Thyroid gland (tissue), 4 donors: ENCODE measurements around the gene IVL. TPM values are rescaled to one million over a fixed set of nuclear protein-coding genes. Genes with fewer than 3 reads are reported as not detected.

Source experiments
- DNase-seq, 2 donors: peaks; one replicate each; pipeline ENCODE4 v3.0.0-alpha.2; 2019
- H3K27ac ChIP-seq, 3 donors: fragments of 200-600 bp; sonication (generic); 1 replicate in 2 of 3; 2 replicates in 1 of 3; pipeline ENCODE4 v1.5.1; 2016 to 2019; ENCODE audit warnings: mild to moderate bottlenecking in 1 of 3, moderate library complexity in 1 of 3
- H3K27me3 ChIP-seq: fragments of 200-600 bp; sonication (generic); one replicate; pipeline ENCODE4 v1.5.1; 2019
- H3K36me3 ChIP-seq, 2 donors: fragments of 200-600 bp; sonication (generic); one replicate each; pipeline ENCODE4 v1.5.1; 2016 to 2019
- H3K4me1 ChIP-seq, 2 donors: fragments of 200-600 bp; sonication (generic); one replicate each; pipeline ENCODE4 v1.5.1; 2017 to 2019
- H3K4me3 ChIP-seq, 3 donors: fragments of 200-600 bp; sonication (generic); replicated peaks in 1 of 3; 1 replicate in 2 of 3; 2 replicates in 1 of 3; pipeline ENCODE4 v1.5.1; 2016; ENCODE audit warnings: mild to moderate bottlenecking in 1 of 3
- H3K9me3 ChIP-seq: fragments of 200-600 bp; sonication (generic); one replicate; pipeline ENCODE4 v1.5.1; 2017
- POLR2A ChIP-seq, 2 donors: fragments of 450-650 bp; IDR thresholded peaks; one replicate each; pipeline ENCODE4 v1.6.1; 2017; ENCODE audit warnings: antibody characterized with exemption in 2 of 2, mild to moderate bottlenecking in 2 of 2, moderate library complexity in 1 of 2
- WGBS, 2 donors: methylation state at CpG; one replicate each; pipeline ENCODE4 v1.1.5; 2017; 5-methylcytosine and 5-hydroxymethylcytosine counted together
- intact Hi-C: fragments of 100-400 bp; cut with DNase I; formaldehyde crosslinking; loops from one replicate; pipeline ENCODE4 v1.15.1; 2023
- total RNA-seq, 4 donors: library from RNA; depleted of rRNA; stranded (reverse); fragments of >200 nt; gene quantifications; one replicate each; pipeline ENCODE4 v1.2.3, GENCODE V29; 2016
- TF ChIP-seq, protein P1 (sequence below), 6 experiments: fragments of 200-600 bp in 3 of 6; fragments of 450-650 bp in 3 of 6; sonication (generic) in 3 of 6; IDR thresholded peaks; one replicate each; pipeline ENCODE4 v1.5.1; 2016 to 2019; ENCODE audit warnings: antibody characterized with exemption in 6 of 6, mild to moderate bottlenecking in 2 of 6, inconsistent platforms in 1 of 6, moderate library complexity in 1 of 6

IVL gene
- total RNA-seq, 4 donors from 2014 or later = not detected

DNA sequence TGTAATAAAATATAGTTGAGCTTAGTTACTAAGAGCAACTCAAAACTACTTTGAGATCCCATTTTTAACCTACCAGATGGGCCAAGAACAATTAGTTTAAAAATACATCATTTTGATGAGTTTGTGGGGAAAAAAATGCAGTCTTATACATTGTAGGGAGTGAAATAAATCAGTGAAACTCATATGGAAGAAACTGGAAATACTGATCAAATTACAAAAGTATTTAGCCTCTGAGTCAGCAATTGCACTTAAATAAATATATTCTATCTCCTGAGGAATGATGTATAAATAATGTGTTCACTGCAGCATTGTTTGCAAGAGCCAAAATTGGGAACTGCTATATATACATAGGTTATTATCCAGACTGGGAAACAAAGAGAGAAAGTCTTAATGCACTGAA is 34.9 kb upstream of the IVL start:
- TF ChIP-seq POLR2A (IDR thresholded peaks at IDR 0.05) = no peak
- H3K4me3 ChIP-seq = no peak overlapping the region
- no peaks in the 10 kb centered on the region for H3K27me3 ChIP-seq
- no peak overlapping the region for H3K27ac ChIP-seq
- no peaks in the 10 kb centered on the region for H3K36me3 ChIP-seq
- H3K4me1 ChIP-seq = no peaks in the 10 kb centered on the region
- intact Hi-C loops = loop anchor here (5.0 kb wide), 1 partner anchor 349 kb away; no protein-coding TSS in a partner anchor
- no peak for DNase-seq
- H3K9me3 ChIP-seq = no peaks in the 10 kb centered on the region

- no peaks in the 10 kb centered on the region for H3K27me3 ChIP-seq
- H3K27ac ChIP-seq = no peak overlapping the region
- no peaks in the 10 kb centered on the region for H3K4me1 ChIP-seq
- no peak overlapping the region for H3K4me3 ChIP-seq
- no peaks in the 10 kb centered on the region for H3K9me3 ChIP-seq
- no peak for DNase-seq
- intact Hi-C loops = no loop called here
- no peaks in the 10 kb centered on the region for H3K36me3 ChIP-seq
- 71 to 73% methylated on average over 1 of the region's 1 CpG for WGBS, 2 donors
- no peak for TF ChIP-seq POLR2A (IDR thresholded peaks at IDR 0.05)
- TF ChIP-seq, protein P1, sequence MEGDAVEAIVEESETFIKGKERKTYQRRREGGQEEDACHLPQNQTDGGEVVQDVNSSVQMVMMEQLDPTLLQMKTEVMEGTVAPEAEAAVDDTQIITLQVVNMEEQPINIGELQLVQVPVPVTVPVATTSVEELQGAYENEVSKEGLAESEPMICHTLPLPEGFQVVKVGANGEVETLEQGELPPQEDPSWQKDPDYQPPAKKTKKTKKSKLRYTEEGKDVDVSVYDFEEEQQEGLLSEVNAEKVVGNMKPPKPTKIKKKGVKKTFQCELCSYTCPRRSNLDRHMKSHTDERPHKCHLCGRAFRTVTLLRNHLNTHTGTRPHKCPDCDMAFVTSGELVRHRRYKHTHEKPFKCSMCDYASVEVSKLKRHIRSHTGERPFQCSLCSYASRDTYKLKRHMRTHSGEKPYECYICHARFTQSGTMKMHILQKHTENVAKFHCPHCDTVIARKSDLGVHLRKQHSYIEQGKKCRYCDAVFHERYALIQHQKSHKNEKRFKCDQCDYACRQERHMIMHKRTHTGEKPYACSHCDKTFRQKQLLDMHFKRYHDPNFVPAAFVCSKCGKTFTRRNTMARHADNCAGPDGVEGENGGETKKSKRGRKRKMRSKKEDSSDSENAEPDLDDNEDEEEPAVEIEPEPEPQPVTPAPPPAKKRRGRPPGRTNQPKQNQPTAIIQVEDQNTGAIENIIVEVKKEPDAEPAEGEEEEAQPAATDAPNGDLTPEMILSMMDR (IDR thresholded peaks at IDR 0.05) = no peak
These were observed 31.5 kb upstream of the IVL start for GRCh38 chr1:152876827-152877226.

DNA sequence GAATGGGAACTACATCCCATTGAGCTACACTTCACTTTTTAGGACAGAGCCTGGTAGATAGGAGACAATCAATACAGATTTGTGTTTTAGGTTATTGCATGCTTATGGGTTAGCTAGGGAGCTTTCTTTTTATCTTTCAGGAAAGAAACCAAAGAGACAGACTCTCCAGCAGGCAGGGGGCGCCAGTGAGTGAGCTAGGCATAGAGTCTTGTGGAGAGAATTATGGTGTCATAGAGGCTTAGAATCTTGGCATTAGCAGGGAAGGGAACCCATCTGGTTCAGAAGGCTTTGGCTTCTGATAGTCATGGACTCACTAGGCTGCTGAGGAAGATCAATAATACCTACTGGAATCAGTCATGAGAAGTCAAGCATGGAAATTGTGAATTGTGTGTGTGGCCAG is 30.3 kb upstream of the IVL start, which contains the start of gene SMCP:
Gene SMCP (plus strand): TSS at position 281 of the 400 bp plus-strand sequence. CDS start 6,101 bp downstream, outside the sequence.
- 10 to 15% methylated on average over 1 of the region's 1 CpG for WGBS, 2 donors
- no peak within 1 kb of the TSS for H3K27ac ChIP-seq
- TF ChIP-seq, protein P1 (IDR thresholded peaks at IDR 0.05) = no peak
- no peak for TF ChIP-seq POLR2A (IDR thresholded peaks at IDR 0.05)
- no peaks in the 10 kb centered on the region for H3K9me3 ChIP-seq
- H3K27me3 ChIP-seq = no peaks in the 10 kb centered on the region
- no peak within 1 kb of the TSS for H3K4me3 ChIP-seq
- intact Hi-C loops = no loop called here
- no peaks in the 10 kb centered on the region for H3K4me1 ChIP-seq
- no peaks in the 10 kb centered on the region for H3K36me3 ChIP-seq
- no peak for DNase-seq

DNA sequence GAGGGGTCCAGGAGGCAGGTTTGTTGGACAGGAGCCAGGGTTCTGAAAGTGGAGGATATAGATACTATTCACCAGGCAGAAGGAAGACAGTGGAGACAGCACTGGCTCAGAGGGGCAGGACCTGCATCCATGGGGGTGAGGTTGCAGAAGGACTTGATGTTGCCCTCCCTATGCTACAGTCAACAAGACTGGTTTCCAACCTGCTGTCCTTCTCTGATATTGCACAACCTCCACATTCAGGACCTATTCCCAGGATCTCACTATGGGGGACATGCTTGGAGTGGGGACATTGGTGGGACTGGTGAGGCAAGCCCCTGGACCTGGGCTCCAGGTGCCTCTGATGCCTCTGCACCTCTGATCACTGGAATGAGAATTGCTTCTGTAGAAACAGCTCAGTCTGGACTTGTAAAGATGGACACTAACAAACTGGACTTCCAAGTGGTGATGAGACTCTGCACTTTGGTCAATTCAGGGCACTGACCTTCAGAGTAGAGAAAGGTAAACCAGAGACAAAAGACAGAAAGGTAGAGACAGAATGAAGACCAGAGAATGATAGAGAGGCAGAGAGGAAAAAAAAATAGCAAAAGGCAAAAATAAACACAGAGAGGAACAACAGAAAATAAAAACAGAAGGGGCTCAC is 28.7 kb upstream of the IVL start:
- Histone ChIP-seq H3K4me3 (no peak overlapping the region), H3K27me3 (no peaks in the 10 kb centered on the region), H3K4me1 (no peaks in the 10 kb centered on the region), H3K27ac (no peak overlapping the region), H3K9me3 (no peaks in the 10 kb centered on the region), H3K36me3 (no peaks in the 10 kb centered on the region)
- intact Hi-C loops = no loop called here
- no peak for DNase-seq
- TF ChIP-seq, protein P1 (IDR thresholded peaks at IDR 0.05) = no peak
- no peak for TF ChIP-seq POLR2A (IDR thresholded peaks at IDR 0.05)

GRCh38 chr1:152880316-152880715 is 28.0 kb upstream of the IVL start:
- no peak for DNase-seq
- 87 to 91% methylated on average over 4 of the region's 4 CpGs for WGBS, 2 donors
- no peak overlapping the region for H3K4me3 ChIP-seq
- H3K4me1 ChIP-seq = no peaks in the 10 kb centered on the region
- no peaks in the 10 kb centered on the region for H3K9me3 ChIP-seq
- H3K27me3 ChIP-seq = no peaks in the 10 kb centered on the region
- no peak for TF ChIP-seq POLR2A (IDR thresholded peaks at IDR 0.05)
- TF ChIP-seq, protein P1 (IDR thresholded peaks at IDR 0.05) = no peak
- no peak overlapping the region for H3K27ac ChIP-seq
- intact Hi-C loops = no loop called here
- no peaks in the 10 kb centered on the region for H3K36me3 ChIP-seq
